ENCODE results near the gene KCNQ1.

The KCNQ1 gene

DNA sequence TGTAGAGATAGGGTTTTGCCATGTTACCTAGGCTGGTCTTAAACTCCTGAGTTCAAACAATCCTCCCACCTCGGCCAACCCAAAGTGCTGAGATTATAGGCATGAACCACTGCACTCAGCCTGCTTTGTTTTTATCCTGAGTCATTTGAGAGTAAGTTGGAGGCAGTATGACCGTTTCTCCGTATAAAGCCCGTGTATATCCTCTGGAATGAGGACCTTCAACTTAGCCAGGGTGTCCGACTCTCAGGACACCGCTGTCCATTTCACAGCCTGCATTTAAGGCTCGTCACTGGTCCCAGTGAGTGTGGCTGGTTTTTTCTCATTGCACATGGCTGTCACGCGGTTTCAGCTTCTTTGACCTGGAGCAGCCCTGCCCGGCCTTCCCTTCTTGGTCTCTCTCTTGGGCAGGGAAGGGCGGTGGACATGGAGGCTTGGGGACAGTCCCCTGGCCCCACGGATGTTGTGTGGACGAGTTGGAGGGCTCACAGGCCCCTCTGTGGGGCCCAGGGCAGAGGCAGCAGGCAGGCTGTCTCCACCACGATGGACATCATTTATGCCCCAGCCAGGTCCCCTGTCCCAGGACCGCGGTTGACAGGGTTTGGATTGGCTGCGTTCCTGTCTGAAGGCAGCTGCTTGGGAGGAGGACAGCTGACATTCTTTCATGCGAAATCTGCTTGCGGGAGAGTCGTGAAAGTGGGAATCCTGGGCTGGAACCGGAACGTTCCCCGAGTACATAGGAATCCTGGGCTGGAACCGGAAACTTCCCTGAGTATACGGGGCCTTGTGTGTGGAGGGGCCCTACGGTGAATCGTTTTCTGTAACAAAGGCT lies 93.3 kb downstream of the KCNQ1 start:
- DNase-seq: no peak

DNA sequence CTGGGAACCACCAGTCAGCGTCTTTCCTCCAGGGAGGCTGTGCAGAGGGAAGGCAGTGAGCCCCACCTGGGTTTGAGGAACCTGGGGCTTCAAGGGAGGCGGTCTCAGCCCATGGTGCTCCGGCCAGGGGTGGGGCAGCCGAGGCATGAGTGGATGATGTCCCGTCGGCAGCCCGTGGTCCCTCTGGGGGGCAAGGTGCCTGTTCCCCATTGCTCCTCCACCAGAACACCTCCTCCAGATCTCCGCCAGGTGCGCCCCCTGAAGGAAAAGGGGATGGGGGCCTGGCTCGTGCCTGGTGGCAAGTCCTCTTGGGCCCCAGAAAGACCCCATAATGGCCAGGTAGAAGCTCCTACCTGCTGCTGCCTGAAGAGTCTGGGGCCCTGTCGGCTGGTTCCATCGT lies 94.1 kb downstream of the KCNQ1 start:
- no peak for DNase-seq

DNA sequence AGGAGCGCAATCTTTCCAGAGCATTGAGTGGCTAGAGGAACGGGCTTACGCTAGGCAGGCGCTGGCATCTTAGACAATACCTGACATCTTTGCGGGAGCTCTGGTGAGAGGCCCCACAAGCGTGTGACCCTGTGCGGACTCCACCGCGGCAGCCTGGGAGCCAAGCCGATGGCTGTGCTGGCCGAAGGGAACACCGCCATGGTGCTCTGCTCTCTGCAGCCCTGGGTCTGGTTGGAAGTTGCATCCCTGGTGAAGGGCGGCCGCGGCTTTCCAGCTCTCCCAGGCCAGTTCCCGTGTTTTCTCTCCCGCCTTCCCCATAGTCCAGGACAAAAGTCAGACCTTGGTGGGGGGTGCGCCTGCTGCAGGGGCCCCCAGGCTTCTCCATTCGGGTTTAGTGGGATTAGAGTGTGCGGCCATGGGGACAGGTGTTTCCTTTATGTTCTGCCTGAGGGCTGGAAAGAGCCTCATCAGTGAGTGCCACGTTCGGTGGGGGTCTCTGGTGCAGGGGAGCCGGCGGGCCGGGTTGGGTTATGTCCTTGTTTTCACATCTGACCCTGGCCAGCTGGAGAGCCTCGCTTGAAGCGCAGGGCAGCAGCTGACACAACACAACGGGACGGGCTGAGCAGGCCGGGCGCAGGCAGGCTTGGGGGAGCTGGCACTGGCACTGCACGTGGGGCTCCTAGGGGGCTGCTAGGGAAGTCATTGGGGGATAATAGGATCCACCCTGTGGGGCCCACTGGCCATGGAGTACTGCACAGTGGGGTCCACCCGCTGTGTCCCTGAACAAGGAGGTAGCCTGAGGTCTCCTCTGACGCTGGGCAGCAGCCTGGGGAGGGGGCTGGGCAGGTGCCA lies 94.8 kb downstream of the KCNQ1 start:
- no peak for DNase-seq

DNA sequence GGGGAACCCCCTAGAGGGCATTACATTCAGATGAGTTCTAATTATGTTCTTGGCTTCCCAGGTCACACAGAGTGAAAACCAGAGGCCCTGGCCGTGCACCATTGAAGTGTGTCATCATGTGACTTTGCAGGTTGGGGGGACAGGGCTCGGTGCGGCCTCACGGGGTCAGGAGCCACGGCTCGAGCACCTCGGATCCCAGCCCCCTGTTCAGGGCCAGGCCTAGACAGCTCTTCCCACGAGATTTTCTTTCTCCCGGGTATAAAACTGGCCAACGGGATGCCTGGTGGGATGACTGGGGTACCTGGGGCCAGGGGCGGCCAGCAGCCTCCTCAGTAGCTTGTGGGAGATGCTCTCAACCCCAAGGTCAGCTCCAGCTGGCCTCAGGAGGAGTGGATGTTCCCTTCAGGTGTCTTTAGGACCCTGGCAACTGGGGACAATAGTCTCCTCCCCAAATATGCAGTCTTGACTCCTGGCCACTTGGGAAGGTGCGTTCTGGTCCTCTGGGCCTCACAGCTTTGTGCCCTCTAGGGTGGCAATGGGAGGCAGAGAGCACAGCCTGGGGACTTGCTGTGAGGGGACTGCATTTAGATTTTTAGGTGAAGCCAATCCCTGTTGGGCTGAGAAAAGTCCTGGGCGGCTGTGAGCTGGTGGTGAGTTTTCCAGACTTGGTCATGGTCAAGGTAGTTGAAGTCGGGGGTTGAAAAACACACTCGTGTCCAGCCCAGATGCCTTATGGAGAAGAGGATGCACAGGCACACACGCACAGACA lies 95.6 kb downstream of the KCNQ1 start:
- DNase-seq: no peak

DNA sequence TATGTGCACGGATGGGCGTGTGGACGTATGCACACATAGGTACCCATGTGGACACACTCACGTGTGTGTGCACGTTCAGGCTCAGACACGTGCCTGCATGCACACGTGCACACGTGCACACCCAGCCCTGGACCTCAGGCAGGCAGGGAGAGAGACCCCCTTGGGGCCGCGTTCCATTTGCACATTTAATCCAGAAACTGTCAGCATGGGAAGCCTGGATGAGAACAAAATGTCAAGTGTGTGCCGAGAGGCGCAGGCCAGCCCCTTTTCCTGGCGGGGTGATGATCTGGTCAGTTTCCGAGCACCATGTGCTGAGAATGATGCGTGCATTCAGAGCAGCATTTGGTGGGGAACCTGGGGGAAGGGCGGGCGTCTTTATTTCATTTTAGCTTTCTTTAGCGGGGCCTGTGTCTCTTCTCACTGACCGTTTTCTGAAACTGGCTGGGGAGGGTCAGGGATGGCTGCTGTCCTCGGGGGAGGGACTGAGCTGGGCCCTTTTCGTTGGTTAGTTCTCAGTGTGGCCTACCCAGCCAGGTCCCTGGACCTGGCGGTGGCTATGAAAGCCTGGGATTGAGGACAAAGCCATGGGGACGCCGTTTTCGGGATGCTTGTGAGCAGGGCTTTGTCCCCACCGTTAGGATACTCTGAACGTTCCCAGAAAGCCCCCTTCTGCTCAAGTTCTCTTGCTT lies 96.3 kb downstream of the KCNQ1 start:
- DNase-seq: no peak

DNA sequence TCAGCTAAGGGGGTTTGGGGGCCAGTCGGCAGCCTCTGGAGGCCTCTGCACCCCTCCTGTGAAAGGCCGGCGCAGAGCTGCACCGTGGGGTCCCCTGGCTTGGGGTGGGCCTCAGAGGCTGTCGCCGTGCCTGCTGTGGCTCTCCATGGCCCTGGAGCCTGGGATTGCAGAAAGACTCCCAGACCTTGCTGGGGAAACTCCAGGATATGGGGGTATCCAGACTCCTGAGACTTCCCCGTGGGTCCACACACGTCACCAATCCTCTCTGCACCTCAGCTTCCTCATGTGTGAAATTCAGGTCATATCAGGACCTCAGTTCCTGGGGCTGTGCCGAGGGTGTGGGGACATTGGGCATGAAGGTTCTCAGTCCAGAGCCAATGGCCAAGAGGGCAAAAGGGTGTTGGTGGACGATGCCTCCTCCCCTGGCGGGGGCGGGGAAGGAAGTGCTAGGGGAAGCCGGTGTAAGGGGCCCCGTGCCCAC lies 97.1 kb downstream of the KCNQ1 start:
- no peak for DNase-seq

DNA sequence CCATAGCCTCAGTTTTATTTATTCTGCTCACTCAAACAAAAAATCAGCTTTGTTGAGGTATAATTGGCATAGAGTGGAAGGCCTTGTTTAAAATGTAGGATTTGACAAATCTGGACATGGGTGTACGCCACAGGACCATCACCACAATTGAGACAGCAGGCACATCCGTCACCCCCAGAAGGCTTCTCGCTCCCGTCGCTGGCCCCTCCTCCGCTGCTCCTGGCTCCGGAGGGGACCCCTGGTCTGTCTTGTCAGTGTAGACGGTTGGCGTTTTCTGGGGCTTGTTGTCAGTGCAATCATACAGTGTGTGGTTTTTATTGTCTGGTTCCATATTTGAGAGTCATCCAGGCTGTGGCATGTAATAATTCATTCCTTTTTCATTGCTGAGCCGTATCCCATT lies 97.6 kb downstream of the KCNQ1 start:
- no peak for DNase-seq

DNA sequence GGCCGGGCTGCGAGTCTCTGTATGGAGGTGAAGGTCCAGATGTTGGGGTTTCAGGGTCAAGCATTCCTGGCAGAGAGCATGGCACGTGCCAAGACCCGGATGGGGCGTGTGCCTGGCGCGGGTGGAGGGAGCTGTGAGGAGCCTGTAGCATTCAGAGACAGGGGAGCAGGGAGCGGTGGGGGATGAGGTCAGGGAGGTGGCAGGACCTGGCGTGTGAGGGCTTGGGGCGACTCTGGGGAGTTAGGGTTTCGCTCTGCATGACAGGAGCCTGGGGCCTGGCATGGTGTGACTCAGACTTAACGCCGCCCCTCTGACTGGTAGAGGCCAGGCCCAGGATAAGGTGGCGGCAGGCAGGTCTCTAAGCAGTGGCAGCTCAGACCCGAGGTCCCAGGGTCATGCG lies 103.0 kb downstream of the KCNQ1 start:
- DNase-seq: no peak

DNA sequence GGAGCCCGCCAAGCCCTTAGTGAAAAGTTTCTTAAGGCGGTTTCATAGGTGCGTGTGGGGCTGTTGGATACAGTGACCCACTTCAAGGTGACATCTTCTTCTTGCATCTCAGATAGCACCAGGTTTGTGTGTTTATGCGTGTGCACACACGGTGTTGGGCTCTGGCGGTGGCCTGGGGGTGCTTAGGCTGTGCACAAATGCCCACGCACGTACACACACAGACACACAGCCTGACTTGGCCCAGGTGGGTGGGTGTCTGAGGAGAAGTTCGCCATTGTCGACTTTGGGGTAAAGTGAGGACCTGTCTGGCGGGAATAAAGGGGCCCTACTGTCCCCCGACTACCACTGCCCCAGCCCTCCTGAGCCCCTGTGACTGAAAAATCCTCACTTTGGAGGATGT lies 103.8 kb downstream of the KCNQ1 start:
- DNase-seq: no peak

DNA sequence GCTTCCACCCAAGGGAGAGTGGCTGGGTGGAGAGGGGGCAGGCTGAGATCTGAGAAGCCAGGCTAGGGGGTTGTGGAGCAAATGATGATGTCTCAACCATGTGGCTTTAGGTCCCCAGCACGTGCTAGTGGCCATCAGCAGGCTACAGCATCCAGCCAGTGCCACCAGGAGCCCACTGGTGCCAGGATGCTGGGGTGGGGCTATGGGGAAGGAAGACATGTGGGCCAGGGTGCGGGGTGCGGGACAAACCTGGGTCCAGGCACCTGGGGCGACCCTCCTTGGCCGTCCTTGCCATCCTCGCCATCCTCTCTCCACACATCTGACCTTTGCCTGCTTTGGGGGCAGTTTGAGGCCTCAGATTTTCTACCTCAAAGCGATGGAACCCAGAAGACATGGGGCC lies 104.3 kb downstream of the KCNQ1 start:
- DNase-seq: no peak

DNA sequence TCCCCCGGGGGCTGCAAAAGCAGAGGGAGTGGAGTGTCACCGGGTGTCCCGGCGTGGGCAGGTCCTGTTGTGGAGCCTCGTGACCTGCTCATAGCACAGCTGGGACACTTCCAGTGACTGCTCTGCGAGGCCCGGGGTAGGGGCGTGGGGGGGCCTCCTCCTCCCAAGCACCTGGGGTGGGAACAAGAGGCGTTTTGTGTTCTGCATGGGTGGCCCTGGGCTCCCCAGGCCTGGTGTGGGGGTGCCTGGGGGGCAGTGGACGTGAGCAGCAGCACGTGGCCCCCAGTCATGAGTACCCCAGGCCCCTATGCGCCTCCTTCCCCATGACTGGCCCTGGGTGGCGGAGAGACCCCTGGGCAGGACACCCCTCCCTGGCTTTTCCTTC lies 104.7 kb downstream of the KCNQ1 start:
- DNase-seq: no peak

DNA sequence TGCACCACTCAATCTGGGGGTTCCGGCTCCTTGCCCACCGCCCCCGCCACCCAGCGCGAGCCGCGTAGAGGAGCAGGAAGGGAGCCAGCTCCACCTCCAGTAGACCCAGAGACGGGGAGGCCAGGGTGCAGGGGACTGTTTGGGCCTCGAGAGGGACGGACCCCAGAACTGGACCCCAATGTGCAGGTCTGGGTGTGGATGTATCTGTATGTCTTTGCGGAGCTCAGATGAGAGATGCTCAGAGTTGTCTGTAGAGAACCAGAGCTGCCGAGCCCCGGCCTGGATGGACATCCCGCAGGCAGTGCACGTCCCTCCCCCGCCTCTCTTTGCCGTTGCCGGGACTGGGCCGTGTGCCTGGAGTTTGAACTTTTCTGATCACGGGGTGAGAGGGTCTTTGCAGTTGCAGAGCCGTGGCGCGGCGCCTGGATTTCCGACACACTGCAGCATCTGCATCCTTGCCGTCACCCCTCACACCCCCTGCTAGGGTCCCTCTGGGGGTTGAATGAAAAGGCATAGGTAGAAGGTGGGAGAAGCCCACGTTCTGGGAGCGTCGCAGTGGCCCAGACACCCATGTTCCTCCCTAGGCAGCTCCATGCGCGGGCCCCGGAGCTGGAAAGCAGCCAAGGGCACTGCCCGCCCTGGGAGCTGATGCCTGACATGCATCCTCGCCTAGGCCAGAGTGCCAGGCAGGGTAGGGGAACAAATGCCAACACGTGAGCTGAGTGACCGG lies 105.2 kb downstream of the KCNQ1 start:
- no peak for DNase-seq

DNA sequence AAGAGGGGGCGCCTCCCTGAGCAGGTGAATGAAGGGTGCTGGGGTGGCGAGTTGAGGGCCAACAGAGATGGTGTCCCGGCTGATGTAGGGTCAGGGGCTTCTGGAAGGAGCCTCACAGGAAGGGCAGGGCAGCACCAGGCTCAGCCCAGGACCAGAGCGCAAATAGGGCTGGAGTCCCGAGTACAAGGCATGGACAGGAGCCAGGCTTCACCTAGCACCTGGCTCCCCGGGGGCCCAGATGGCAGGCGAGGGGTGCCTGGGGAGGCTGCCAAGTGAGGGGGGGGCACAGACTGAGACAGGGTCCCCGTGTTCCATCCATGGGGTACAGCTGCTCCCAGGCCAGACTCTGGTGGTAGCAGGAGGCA lies 105.8 kb downstream of the KCNQ1 start:
- no peak for DNase-seq

DNA sequence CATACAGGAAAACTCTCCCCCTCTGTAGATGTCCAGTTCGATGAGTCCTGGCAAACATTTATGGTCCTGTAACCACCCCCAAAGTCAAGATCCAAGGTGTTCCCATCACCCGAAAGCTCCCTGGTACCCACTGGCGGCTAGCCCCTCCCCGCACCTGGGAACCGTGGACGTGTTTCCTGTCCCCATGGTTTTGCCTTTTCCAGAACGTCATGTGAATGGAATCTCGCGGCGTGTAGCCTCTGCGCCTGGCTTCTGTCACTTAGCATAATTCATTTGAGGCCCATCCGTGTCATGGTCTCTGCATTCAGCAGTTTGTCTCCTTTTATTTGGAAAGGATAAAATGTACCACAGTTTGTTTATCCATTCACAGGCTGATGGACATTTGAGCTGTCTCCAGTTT lies 106.3 kb downstream of the KCNQ1 start:
- DNase-seq: no peak

DNA sequence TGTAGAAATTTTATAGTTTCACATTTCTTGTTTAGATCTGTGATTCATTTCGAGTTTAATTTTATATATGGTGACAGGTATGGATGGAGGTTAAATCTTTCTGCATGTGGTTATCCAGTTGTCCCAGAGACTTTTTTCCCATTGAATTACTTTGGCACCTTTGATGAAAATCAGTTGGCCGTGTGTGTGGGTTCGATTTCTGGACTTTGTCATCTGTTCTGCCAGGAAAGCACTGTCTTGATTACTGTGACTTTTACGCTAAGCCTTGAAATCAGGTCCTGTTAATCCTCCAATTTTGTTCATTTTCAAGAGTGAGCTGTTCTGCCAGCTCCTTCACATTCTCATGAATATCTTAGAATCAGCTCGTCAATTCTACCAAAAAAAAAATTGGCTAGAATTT lies 107.4 kb downstream of the KCNQ1 start:
- no peak for DNase-seq

DNA sequence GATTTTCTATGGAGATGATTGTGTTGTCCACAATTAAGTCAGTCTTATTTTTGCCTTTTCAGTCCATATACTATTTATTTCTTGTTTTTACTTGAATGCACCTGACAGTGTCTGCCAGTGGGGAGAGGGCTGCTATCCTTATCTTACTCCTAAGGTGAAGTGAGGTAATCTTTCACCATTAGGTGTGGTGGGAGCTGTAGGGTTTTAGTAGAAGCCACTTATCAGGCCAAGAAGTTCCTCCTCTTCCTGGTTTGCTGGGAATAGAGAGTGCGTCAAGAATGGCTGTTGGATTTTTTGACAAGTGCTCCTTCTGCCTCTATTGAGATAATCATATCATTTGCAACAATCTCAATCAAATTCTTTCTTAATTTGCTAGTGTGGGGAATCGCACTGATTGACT lies 108.4 kb downstream of the KCNQ1 start:
- no peak for DNase-seq

DNA sequence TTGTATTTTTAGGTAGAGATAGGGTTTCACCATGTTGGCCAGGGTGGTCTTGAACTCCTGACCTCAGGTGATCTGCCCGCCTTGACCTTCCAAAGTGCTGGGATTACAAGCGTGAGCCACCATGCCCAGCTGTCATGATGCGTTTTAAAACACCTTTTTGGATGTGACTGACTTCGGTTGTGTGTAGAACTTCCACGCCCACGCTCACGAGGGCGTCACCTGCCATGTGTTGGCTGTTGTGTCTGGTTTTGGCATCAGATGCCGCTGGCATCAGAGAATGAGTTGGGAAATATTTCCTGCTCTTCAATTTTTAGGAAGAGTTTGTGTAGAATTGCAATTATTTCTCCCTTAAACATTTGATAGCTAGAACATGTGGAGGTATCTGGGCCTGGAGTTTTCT lies 109.1 kb downstream of the KCNQ1 start:
- no peak for DNase-seq

DNA sequence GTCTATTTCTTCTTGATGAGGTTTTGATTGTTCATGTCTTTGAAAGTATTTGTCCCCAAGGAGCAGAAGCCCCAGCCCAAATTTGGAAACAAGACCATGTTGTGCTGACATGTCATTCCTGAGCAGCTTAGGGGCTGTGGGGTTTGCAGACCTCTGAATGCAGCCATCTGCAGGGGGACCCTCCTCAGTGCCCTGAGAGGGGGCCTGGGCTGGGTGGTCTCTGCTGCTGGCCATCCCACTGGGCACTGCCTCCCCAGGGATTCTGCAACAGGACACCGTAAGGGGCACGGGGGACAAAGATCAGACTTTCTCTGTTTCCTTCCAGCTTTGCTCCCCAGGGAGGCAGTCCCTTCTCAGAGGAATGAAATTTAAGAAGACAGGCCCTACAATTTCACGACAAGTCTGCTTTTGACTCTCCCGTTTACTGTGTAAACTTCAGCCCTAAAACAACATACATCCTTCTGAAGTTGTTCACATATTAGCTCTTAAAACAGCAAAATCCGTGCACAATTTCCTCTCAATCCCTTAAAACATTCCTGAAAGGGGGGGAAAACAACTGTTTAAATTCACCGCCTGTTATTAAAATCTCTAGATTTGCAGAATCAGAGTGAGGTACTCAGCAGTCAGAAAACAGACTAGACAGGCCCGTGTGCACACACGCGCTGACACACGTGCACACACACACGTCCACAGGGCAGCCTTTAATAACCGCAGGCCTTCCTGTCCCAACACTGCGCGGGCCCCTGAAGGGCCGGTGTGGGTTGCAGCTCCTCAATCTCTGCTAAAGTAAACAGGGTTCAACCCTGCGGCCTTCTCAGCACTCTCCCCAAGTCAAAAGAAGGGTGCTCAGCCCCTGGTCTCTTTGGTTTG lies 109.8 kb downstream of the KCNQ1 start:
- no peak for DNase-seq

DNA sequence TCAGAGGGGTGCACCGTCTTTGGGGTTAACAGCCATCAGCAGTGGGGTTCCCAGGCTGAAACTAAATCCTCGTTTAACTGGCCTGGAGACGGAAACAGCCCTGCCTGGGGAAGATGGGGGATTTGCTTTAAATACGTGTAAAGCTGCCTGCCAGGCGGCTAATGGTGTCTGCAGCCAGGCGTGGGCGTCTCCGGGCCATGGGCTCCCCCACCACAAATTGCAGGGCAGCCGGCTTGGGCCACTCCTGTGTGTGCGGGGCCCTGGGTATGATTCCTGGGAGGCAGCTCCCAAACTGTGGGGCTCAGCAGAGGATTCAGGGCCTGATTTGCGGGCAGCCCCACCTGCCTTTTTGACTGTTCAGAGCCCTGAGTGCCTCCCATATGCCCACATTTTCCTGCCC lies 110.5 kb downstream of the KCNQ1 start:
- no peak for DNase-seq

DNA sequence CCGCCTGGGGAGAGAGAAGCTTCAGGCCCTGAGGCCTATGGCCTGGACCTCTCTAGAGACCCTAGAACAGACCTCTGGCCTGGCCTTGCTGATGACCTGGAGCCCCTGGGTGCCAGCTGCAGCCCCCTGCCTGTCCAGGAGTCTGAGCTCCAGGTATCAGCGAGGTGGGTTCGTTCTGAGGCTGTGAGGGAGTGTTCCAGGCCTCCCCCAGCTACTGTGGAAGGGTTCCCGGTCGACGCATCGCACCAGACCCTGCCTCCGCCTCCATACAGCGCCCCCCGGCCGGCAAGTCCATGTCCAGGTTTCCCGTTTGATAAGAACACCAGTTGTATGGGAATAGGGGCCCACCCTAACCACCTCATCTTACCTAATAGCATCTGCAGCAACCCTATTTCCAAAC lies 111.1 kb downstream of the KCNQ1 start:
- DNase-seq: no peak

DNA sequence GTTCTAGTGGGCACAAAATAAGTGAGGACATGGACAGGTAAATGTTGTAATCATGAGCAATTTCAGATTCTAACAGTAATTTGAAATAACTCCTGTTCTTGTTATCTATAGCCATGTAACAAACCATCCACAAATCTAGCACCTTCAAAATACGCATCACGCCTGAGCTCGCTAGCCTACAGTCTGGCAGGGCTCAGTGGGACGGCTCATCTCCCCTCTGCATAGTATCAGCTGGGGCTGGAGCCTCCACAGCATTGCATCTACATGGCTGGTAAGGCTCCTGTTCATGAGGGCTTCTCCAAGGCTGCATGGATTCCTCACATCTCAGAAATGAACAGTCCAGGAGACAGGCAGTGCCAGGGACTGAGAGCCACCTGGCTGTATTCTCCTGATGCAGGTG lies 112.6 kb downstream of the KCNQ1 start:
- no peak for DNase-seq

All from CD4-positive, alpha-beta T cell treated with Interleukin-4 for 1 hour (primary cell).